ENCODE measurements around the gene CCDC178. TPM values are rescaled to one million over a fixed set of nuclear protein-coding genes. Genes with fewer than 3 reads are reported as not detected.

The CCDC178 gene
- total RNA-seq, 1 donor from 2014 or later = 0.27 TPM

DNA sequence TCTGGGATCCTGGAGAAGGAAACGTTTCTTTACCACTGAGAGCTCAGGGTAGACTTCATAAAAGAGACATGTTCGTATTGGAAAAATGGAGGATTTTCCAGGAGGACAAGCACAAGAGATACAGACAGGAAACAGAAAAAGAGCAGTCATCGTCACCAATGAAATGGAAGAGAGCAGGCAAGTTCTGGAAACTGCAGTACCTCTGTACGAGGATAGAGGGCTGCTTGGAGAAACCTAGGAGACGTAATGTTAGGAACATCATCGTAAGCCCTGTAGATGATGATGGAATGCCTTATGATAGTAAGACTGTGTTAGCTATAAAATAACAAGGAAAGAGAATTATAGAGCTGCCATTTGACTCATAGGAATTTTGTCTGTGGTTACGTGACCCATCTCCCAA is 546.6 kb downstream of the CCDC178 start:
- Histone ChIP-seq H3K27me3 (ENCODE audit: low read depth) (no peaks in the 10 kb centered on the region), H3K4me3 (no peak overlapping the region), H3K9me3 (replicated peaks) (peaks cover 24% of the 10 kb centered on the region), H3K4me1 (no peaks in the 10 kb centered on the region), H3K36me3 (no peaks in the 10 kb centered on the region), H3K27ac (replicated peaks) (no peak overlapping the region)
- TF ChIP-seq, protein P1, sequence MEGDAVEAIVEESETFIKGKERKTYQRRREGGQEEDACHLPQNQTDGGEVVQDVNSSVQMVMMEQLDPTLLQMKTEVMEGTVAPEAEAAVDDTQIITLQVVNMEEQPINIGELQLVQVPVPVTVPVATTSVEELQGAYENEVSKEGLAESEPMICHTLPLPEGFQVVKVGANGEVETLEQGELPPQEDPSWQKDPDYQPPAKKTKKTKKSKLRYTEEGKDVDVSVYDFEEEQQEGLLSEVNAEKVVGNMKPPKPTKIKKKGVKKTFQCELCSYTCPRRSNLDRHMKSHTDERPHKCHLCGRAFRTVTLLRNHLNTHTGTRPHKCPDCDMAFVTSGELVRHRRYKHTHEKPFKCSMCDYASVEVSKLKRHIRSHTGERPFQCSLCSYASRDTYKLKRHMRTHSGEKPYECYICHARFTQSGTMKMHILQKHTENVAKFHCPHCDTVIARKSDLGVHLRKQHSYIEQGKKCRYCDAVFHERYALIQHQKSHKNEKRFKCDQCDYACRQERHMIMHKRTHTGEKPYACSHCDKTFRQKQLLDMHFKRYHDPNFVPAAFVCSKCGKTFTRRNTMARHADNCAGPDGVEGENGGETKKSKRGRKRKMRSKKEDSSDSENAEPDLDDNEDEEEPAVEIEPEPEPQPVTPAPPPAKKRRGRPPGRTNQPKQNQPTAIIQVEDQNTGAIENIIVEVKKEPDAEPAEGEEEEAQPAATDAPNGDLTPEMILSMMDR (IDR thresholded peaks at IDR 0.05; ENCODE audit: borderline replicate concordance) = no peak
- intact Hi-C loops (cut with micrococcal nuclease) = no loop called here
- DNase-seq = no peak

DNA sequence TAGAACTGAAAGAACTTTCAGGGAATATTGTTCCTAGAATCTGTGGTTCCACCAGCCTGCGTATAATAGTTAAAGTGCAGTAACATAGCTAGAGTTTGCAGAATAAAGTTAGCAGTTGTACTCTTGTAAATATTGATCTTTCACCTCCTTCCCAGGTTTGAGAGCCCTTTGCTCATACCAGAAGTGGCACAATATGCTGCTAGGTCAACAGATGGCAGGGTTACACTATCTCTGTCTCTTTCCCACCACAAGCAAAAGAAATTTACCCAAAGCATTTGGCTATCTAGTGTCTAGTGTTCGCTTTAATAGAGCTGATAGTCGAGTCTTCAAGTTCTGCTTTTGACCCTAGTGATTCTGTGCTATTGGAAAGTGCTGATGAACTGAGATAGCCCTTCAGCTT is 548.7 kb downstream of the CCDC178 start:
- no peak for DNase-seq
- intact Hi-C loops (cut with micrococcal nuclease) = no loop called here
- Histone ChIP-seq H3K9me3 (replicated peaks) (peaks cover 10% of the 10 kb centered on the region), H3K27me3 (ENCODE audit: low read depth) (no peaks in the 10 kb centered on the region), H3K4me3 (no peak overlapping the region), H3K4me1 (no peaks in the 10 kb centered on the region), H3K36me3 (no peaks in the 10 kb centered on the region), H3K27ac (replicated peaks) (no peak overlapping the region)
- TF ChIP-seq, protein P1 (IDR thresholded peaks at IDR 0.05; ENCODE audit: borderline replicate concordance) = no peak

- Histone ChIP-seq H3K27me3 (ENCODE audit: low read depth) (no peaks in the 10 kb centered on the region), H3K36me3 (no peaks in the 10 kb centered on the region), H3K4me3 (no peak overlapping the region), H3K9me3 (replicated peaks) (peaks cover 3% of the 10 kb centered on the region), H3K27ac (replicated peaks) (no peak overlapping the region), H3K4me1 (no peaks in the 10 kb centered on the region)
- DNase-seq = no peak
- intact Hi-C loops (cut with micrococcal nuclease) = no loop called here
- TF ChIP-seq, protein P1 (IDR thresholded peaks at IDR 0.05; ENCODE audit: borderline replicate concordance) = no peak
Measured at GRCh38 chr18:32891130-32891529, 549.4 kb downstream of the CCDC178 start.

DNA sequence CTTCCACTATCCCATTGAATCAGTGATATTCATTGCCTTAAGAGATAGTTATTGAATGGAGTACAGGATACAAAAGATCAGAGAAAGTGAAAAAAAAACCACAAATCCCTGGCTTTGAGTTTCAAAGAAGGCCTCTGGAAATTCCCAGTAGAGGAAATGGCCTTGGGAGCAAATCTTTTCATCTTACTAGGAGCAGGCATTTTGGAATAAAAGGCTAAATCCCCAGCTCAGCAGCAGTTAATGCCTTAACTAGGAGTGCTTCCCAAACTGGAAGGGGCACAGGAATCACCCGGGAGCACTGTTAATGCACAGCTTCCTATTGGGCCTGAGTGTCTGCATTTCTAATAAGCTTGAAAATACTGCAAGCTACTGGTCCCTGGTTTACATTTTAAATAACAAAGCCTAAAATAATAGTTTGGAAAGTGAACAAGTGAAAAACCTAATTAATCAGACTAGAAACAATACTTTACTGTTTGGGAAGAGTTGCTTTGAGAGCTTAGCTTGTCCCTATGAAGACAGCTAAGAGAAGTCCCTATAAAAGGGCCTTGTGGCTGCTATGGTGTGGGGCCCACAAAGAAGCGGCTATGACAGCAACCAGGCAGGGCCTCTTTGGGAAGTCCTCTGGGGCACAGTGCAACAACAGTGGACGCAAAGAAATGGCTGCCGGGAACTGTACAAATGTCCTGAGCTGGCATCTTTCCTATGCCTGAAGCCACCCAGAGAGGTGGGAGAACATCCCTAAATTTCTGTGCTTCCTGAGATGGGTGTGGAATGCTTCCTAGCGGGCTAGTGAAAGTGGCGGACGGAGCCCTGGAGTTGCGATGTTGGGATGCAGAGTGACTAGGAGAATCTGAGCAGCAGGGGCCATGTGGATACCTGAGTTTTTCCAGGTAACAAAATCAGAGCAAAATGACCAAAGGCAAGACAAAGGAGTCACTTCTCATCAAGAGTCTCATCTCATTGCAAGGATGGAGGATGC is 550.6 kb downstream of the CCDC178 start:
- no peaks in the 10 kb centered on the region for H3K36me3 ChIP-seq
- no peaks in the 10 kb centered on the region for H3K4me1 ChIP-seq
- no peak overlapping the region for H3K4me3 ChIP-seq
- intact Hi-C loops (cut with micrococcal nuclease) = no loop called here
- no peak overlapping the region for H3K27ac ChIP-seq (replicated peaks)
- no peak for DNase-seq
- TF ChIP-seq, protein P1 (IDR thresholded peaks at IDR 0.05; ENCODE audit: borderline replicate concordance) = no peak
- no peaks in the 10 kb centered on the region for H3K27me3 ChIP-seq (ENCODE audit: low read depth)
- no peaks in the 10 kb centered on the region for H3K9me3 ChIP-seq (replicated peaks)

DNA sequence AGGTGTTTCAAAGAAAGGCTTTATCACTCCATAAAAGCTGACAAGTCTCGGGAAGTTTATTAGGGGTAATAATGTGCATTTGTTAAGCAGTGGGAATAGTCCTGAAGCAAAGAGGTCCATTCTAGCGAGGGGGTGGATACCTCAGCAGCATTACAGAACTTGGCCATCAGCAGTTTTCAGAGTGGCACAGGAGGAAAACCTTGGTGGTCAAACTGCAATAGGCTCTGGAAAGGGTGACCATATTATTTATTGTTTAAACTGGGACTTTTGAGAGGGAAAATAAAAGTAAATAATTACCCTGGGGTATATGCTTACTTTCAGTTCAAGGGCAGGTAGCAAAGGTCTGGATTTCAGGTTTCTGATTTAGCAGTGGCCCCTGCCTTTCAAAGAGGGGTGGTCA is 552.2 kb downstream of the CCDC178 start:
- no peaks in the 10 kb centered on the region for H3K9me3 ChIP-seq (replicated peaks)
- no peak overlapping the region for H3K4me3 ChIP-seq
- no peaks in the 10 kb centered on the region for H3K4me1 ChIP-seq
- intact Hi-C loops (cut with micrococcal nuclease) = no loop called here
- TF ChIP-seq, protein P1 (IDR thresholded peaks at IDR 0.05; ENCODE audit: borderline replicate concordance) = no peak
- H3K27me3 ChIP-seq (ENCODE audit: low read depth) = no peaks in the 10 kb centered on the region
- H3K27ac ChIP-seq (replicated peaks) = no peak overlapping the region
- no peaks in the 10 kb centered on the region for H3K36me3 ChIP-seq
- DNase-seq = no peak

Other genes with a start within 250 kb of the CCDC178 start
- 6.7 TPM for gene ASXL3, start 137.5 kb upstream of the CCDC178 start, total RNA-seq